Measurements from ENCODE around the gene OGDH. TPM values are rescaled to one million over a fixed set of nuclear protein-coding genes. Genes with fewer than 3 reads are reported as not detected.
A peak's percentile ranks its signal among the peaks of the same experiment; 100 is the strongest.

Gene OGDH
- total and polyA plus RNA-seq, 7 donors: 176 to 500 (median 252) TPM

- H3K27me3 ChIP-seq (ENCODE audit: insufficient read depth in 3 of 3, low read length in 2 of 3): no peaks in the 10 kb centered on the region
- H3K4me3 ChIP-seq: peak overlapping the region; percentile 97
- no peak for DNase-seq
- no peak for TF ChIP-seq CTCF (IDR thresholded peaks at IDR 0.05)
- peaks cover 23% of the 10 kb centered on the region for H3K4me1 ChIP-seq
- no peak for ATAC-seq
- no peak overlapping the region for H3K27ac ChIP-seq
- intact Hi-C loops (cut with DNase I): no loop called here
- H3K36me3 ChIP-seq (ENCODE audit: insufficient read depth in 1 of 2, low read depth in 1 of 2): peaks cover 18 to 82% of the 10 kb centered on the region in 2 donors
- no peaks in the 10 kb centered on the region for H3K9me3 ChIP-seq
Observed at GRCh38 chr7:44575054-44575453, 31.4 kb upstream of the OGDH start.

- Histone ChIP-seq H3K36me3 (ENCODE audit: insufficient read depth in 1 of 2, low read depth in 1 of 2) (peaks cover 13 to 80% of the 10 kb centered on the region in 2 donors), H3K9me3 (no peaks in the 10 kb centered on the region), H3K27ac (no peak overlapping the region), H3K4me1 (peaks cover 35% of the 10 kb centered on the region), H3K27me3 (ENCODE audit: insufficient read depth in 3 of 3, low read length in 2 of 3) (no peaks in the 10 kb centered on the region), H3K4me3 (no peak overlapping the region)
- 56 to 73% (median 58%) methylated on average over 2 of the region's 2 CpGs for WGBS, 3 donors
- DNase-seq (no peak), ATAC-seq (no peak)
- intact Hi-C loops (cut with DNase I): no loop called here
- TF ChIP-seq CTCF (IDR thresholded peaks at IDR 0.05): no peak
Observed at GRCh38 chr7:44576228-44576627, 30.2 kb upstream of the OGDH start.

- Histone ChIP-seq H3K36me3 (ENCODE audit: insufficient read depth in 1 of 2, low read depth in 1 of 2) (peaks cover 0 to 47% of the 10 kb centered on the region in 2 donors), H3K27ac (peak overlapping the region; percentile 94), H3K27me3 (ENCODE audit: insufficient read depth in 3 of 3, low read length in 2 of 3) (no peaks in the 10 kb centered on the region), H3K9me3 (no peaks in the 10 kb centered on the region), H3K4me1 (peaks cover 22% of the 10 kb centered on the region), H3K4me3 (peak overlapping the region; percentile 96)
- no peak for TF ChIP-seq CTCF (IDR thresholded peaks at IDR 0.05)
- no peak for DNase-seq
- intact Hi-C loops (cut with DNase I): loop anchor here in 1 of 2 donors (10.0 kb wide), 1 partner anchor 554 kb away; no protein-coding TSS in a partner anchor
- 8 to 12% (median 10%) methylated on average over 30 of the region's 30 CpGs for WGBS, 3 donors
- peak; percentile 10 to 14 (median 13) for ATAC-seq
Observed at GRCh38 chr7:44580945-44581878, 25.2 kb upstream of the OGDH start.

- intact Hi-C loops (cut with DNase I): loop anchor here in 1 of 2 donors (10.0 kb wide), 1 partner anchor 553 kb away; no protein-coding TSS in a partner anchor
- TF ChIP-seq CTCF (IDR thresholded peaks at IDR 0.05): no peak
- H3K27me3 ChIP-seq (ENCODE audit: insufficient read depth in 3 of 3, low read length in 2 of 3): no peaks in the 10 kb centered on the region
- H3K36me3 ChIP-seq (ENCODE audit: insufficient read depth in 1 of 2, low read depth in 1 of 2): peaks cover 0 to 39% of the 10 kb centered on the region in 2 donors
- no peaks in the 10 kb centered on the region for H3K9me3 ChIP-seq
- 0% methylated on average over 56 to 71 of the region's 71 CpGs for WGBS, 3 donors
- H3K4me3 ChIP-seq: peak within 1 kb of the TSS; percentile 96
- DNase-seq (peak; percentile 100), ATAC-seq (peak; percentile 94 to 98 (median 96))
- peaks cover 22% of the 10 kb centered on the region for H3K4me1 ChIP-seq
- H3K27ac ChIP-seq: peak within 1 kb of the TSS; percentile 94
Observed at GRCh38 chr7:44581879-44582603, 24.4 kb upstream of the OGDH start, which contains the start of gene TMED4. TSS of gene TMED4 (minus strand) at chr7:44582231. CDS start at chr7:44582206, 25 bp downstream.

All from psoas muscle (tissue), 8 donors.